ENCODE measurements around the gene OXT. TPM values are rescaled to one million over a fixed set of nuclear protein-coding genes. Genes with fewer than 3 reads are reported as not detected.
"Not testable (repeated sequence)": the region's sequence is repeated elsewhere in the genome, so short reads cannot be mapped to it uniquely, and the experiment has no call there.

Gene OXT
- total and polyA plus RNA-seq, 8 donors = 0.38 TPM; not detected in 7

- Histone ChIP-seq H3K36me3 (peaks cover 0 to 14% (median 11%) of the 10 kb centered on the region in 3 donors), H3K27me3 (no peaks in the 10 kb centered on the region), H3K4me3 (no peak overlapping the region), H3K4me1 (peaks cover 0 to 8% (median 6%) of the 10 kb centered on the region in 3 donors), H3K9me3 (no peaks in the 10 kb centered on the region), H3K27ac (no peak overlapping the region)
- FAIRE-seq = no peak
- no peak for ATAC-seq
- TF ChIP-seq CTCF (IDR thresholded peaks at IDR 0.05) = no peak
- WGBS, 2 donors = 72 to 78% methylated on average over 7 of the region's 7 CpGs
- intact Hi-C loops (cut with DNase I) = loop anchor here in 1 of 3 donors (10.0 kb wide), 1 partner anchor 63 kb away; no protein-coding TSS in a partner anchor
- DNase-seq = no peak
Observed at GRCh38 chr20:3051385-3052019, 19.9 kb upstream of the OXT start.

GRCh38 chr20:3059489-3059888, 11.9 kb upstream of the OXT start:
- H3K4me3 ChIP-seq = no peak overlapping the region

GRCh38 chr20:3064119-3064518, 7.3 kb upstream of the OXT start:
- intact Hi-C loops (cut with DNase I); H3K27me3 ChIP-seq; FAIRE-seq; DNase-seq; ATAC-seq; H3K36me3 ChIP-seq; H3K27ac ChIP-seq; H3K4me3 ChIP-seq; H3K4me1 ChIP-seq; H3K9me3 ChIP-seq: not testable (repeated sequence)
- WGBS, 2 donors = 71 to 73% methylated on average over 6 of the region's 6 CpGs

More at GRCh38 chr20:3059489-3059888, 11.9 kb upstream of the OXT start:
- ATAC-seq = no peak
- H3K9me3 ChIP-seq = no peaks in the 10 kb centered on the region
- H3K4me1 ChIP-seq = no peaks in the 10 kb centered on the region
- TF ChIP-seq CTCF (IDR thresholded peaks at IDR 0.05) = no peak
- no peak for DNase-seq
- H3K27me3 ChIP-seq = no peaks in the 10 kb centered on the region
- no peak overlapping the region for H3K27ac ChIP-seq
- FAIRE-seq = no peak
- 76 to 93% methylated on average over 3 of the region's 3 CpGs for WGBS, 2 donors
- intact Hi-C loops (cut with DNase I) = loop anchor here in 1 of 3 donors (10.0 kb wide), 1 partner anchor 55 kb away; no protein-coding TSS in a partner anchor
- no peaks in the 10 kb centered on the region for H3K36me3 ChIP-seq

GRCh38 chr20:3067139-3068014, 4.0 kb upstream of the OXT start:
- H3K27ac ChIP-seq = no peak overlapping the region
- FAIRE-seq = no peak
- ATAC-seq = no peak
- no peaks in the 10 kb centered on the region for H3K4me1 ChIP-seq
- H3K9me3 ChIP-seq = no peaks in the 10 kb centered on the region
- no peak overlapping the region for H3K4me3 ChIP-seq
- H3K36me3 ChIP-seq = no peaks in the 10 kb centered on the region
- 65 to 81% methylated on average over 23 of the region's 23 CpGs for WGBS, 2 donors
- intact Hi-C loops (cut with DNase I) = no loop called here
- no peak for TF ChIP-seq CTCF (IDR thresholded peaks at IDR 0.05)
- H3K27me3 ChIP-seq = no peaks in the 10 kb centered on the region
- DNase-seq = no peak

- Histone ChIP-seq H3K27me3 (no peaks in the 10 kb centered on the region), H3K36me3 (no peaks in the 10 kb centered on the region), H3K4me1 (no peaks in the 10 kb centered on the region), H3K9me3 (no peaks in the 10 kb centered on the region), H3K4me3 (no peak overlapping the region), H3K27ac (no peak overlapping the region)
- TF ChIP-seq CTCF (IDR thresholded peaks at IDR 0.05) = no peak
- FAIRE-seq = no peak
- no peak for DNase-seq
- intact Hi-C loops (cut with DNase I) = no loop called here
- 64 to 69% methylated on average over 8 of the region's 8 CpGs for WGBS, 2 donors
- ATAC-seq = no peak
Observed at GRCh38 chr20:3068075-3068474, 3.3 kb upstream of the OXT start.

All from pancreas (tissue), 10 donors.